C1 segment of cervical spinal cord (tissue), 14 donors: Measurements from ENCODE around the gene SERP2.

ENCODE experiments used
- DNase-seq, 14 donors: peaks; one replicate each; lab custom pipeline; 2025; lab: John Stamatoyannopoulos, UW

The SERP2 gene

GRCh38 chr13:44411841-44412240 lies 38.2 kb downstream of the SERP2 start:
- DNase-seq, result no peak

- DNase-seq, result no peak
Observed at GRCh38 chr13:44412346-44412935, 38.8 kb downstream of the SERP2 start.

GRCh38 chr13:44413095-44413494 lies 39.5 kb downstream of the SERP2 start:
- no peak for DNase-seq

- DNase-seq, result no peak
Observed at GRCh38 chr13:44414716-44415115, 41.1 kb downstream of the SERP2 start.

- no peak for DNase-seq
Observed at GRCh38 chr13:44415815-44416214, 42.2 kb downstream of the SERP2 start.

- no peak for DNase-seq
Observed at GRCh38 chr13:44416301-44416700, 42.7 kb downstream of the SERP2 start.

- no peak for DNase-seq
Observed at GRCh38 chr13:44416744-44417143, 43.1 kb downstream of the SERP2 start.

GRCh38 chr13:44417446-44417845 lies 43.8 kb downstream of the SERP2 start:
- no peak for DNase-seq

- no peak for DNase-seq
Observed at GRCh38 chr13:44417876-44418275, 44.3 kb downstream of the SERP2 start.

GRCh38 chr13:44420376-44421220 lies 47.0 kb downstream of the SERP2 start:
- DNase-seq, result no peak

GRCh38 chr13:44421853-44422525 lies 48.4 kb downstream of the SERP2 start:
- no peak for DNase-seq

- DNase-seq, result no peak
Observed at GRCh38 chr13:44422755-44423643, 49.4 kb downstream of the SERP2 start.

GRCh38 chr13:44423824-44424223 lies 50.2 kb downstream of the SERP2 start:
- no peak for DNase-seq

GRCh38 chr13:44425041-44425814 lies 51.6 kb downstream of the SERP2 start:
- no peak for DNase-seq

GRCh38 chr13:44425815-44426078 lies 52.1 kb downstream of the SERP2 start:
- DNase-seq, result no peak

GRCh38 chr13:44426461-44426860 lies 52.8 kb downstream of the SERP2 start:
- DNase-seq, result no peak

- no peak for DNase-seq
Observed at GRCh38 chr13:44429311-44429710, 55.7 kb downstream of the SERP2 start.

GRCh38 chr13:44431150-44431549 lies 57.5 kb downstream of the SERP2 start:
- DNase-seq, result no peak

GRCh38 chr13:44432650-44433049 lies 59.0 kb downstream of the SERP2 start:
- DNase-seq, result peak in 2 of 14 donors; percentile 22 to 29

- DNase-seq, result peak in 7 of 14 donors; percentile 13 to 55 (median 33)
Observed at GRCh38 chr13:44433863-44434765, 60.5 kb downstream of the SERP2 start.
